ENCODE data around the gene ELP4. TPM values are rescaled to one million over a fixed set of nuclear protein-coding genes. Genes with fewer than 3 reads are reported as not detected.

ELP4 gene
- total and polyA plus RNA-seq, 2 experiments from 2014 or later, result 12.3 to 25.1 TPM

DNA sequence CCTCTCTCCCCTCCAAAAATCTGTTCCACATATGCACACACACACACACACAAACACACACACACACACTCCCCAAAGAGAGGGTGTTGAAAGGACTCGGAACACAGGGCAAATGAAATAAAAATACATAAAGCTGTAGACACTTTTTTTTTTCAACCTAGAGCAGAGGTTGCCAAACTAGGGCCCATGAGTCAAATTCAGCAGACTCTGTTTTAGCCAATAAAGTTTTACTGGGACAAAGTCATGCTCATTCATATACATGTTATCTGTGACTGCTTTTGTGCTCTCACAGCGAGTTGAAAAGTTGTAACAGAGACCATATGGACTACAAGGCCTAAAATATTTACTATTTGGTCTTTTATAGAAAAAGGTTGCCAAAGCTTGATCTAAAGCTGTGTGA is 9.0 kb upstream of the ELP4 start:
- H3K27me3 ChIP-seq, result no peaks in the 10 kb centered on the region
- H3K36me3 ChIP-seq (replicated peaks; ENCODE audit: insufficient read depth, low read depth), result no peaks in the 10 kb centered on the region
- DNase-seq (ENCODE audit: low spot score), result no peak
- no peak overlapping the region for H3K4me2 ChIP-seq
- 65% methylated on average over 2 of the region's 2 CpGs for WGBS (ENCODE audit: low lambda C conversion rate, missing lambda C conversion rate)
- H3K79me2 ChIP-seq, result peaks cover 90% of the 10 kb centered on the region
- H3K9me2 ChIP-seq (replicated peaks; ENCODE audit: insufficient read depth), result no peaks in the 10 kb centered on the region
- no peaks in the 10 kb centered on the region for H4K20me1 ChIP-seq (ENCODE audit: insufficient read depth, poor library complexity, severe bottlenecking)
- no peak overlapping the region for H2AFZ ChIP-seq
- H3K27ac ChIP-seq, result no peak overlapping the region
- TF ChIP-seq EZH2 (IDR thresholded peaks at IDR 0.05; ENCODE audit: borderline replicate concordance), result no peak
- TF ChIP-seq, protein P1, sequence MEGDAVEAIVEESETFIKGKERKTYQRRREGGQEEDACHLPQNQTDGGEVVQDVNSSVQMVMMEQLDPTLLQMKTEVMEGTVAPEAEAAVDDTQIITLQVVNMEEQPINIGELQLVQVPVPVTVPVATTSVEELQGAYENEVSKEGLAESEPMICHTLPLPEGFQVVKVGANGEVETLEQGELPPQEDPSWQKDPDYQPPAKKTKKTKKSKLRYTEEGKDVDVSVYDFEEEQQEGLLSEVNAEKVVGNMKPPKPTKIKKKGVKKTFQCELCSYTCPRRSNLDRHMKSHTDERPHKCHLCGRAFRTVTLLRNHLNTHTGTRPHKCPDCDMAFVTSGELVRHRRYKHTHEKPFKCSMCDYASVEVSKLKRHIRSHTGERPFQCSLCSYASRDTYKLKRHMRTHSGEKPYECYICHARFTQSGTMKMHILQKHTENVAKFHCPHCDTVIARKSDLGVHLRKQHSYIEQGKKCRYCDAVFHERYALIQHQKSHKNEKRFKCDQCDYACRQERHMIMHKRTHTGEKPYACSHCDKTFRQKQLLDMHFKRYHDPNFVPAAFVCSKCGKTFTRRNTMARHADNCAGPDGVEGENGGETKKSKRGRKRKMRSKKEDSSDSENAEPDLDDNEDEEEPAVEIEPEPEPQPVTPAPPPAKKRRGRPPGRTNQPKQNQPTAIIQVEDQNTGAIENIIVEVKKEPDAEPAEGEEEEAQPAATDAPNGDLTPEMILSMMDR (IDR thresholded peaks at IDR 0.05; ENCODE audit: poor library complexity), result no peak
- no peak for TF ChIP-seq EZH2phosphoT487 (IDR thresholded peaks at IDR 0.05; ENCODE audit: low read depth, severe bottlenecking, unreplicated experiment)
- H3K4me1 ChIP-seq (ENCODE audit: insufficient read depth), result no peaks in the 10 kb centered on the region
- no peak overlapping the region for H3K4me3 ChIP-seq
- no peaks in the 10 kb centered on the region for H3K9me3 ChIP-seq (ENCODE audit: low read depth)

DNA sequence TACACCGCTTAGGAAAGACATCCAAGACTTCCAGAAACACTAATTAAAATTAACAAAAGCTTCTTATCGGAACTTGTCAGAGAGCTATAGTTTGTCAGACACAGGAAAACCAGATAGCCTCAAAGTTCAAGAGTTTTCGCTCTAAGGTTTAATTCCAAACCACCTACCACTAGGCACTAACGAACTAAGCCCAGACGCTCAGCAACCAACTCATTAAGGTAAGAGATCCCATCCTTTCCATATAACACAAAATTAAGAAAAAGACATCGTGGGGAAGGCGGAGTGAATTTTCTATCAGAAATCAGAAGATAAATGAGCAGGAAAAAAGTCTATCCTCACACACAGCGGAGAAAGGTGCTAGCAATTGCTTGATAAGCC is 527 bp upstream of the ELP4 start:
- no peaks in the 10 kb centered on the region for H3K9me2 ChIP-seq (replicated peaks; ENCODE audit: insufficient read depth)
- H3K4me3 ChIP-seq, result peak overlapping the region; percentile 46
- H3K9me3 ChIP-seq (ENCODE audit: low read depth), result no peaks in the 10 kb centered on the region
- under 1% methylated on average over 8 of the region's 8 CpGs for WGBS (ENCODE audit: low lambda C conversion rate, missing lambda C conversion rate)
- TF ChIP-seq EZH2 (IDR thresholded peaks at IDR 0.05; ENCODE audit: borderline replicate concordance) (no peak), EZH2phosphoT487 (IDR thresholded peaks at IDR 0.05; ENCODE audit: low read depth, severe bottlenecking, unreplicated experiment) (no peak)
- TF ChIP-seq, protein P1 (IDR thresholded peaks at IDR 0.05; ENCODE audit: poor library complexity), result no peak
- peaks cover 14% of the 10 kb centered on the region for H3K4me1 ChIP-seq (ENCODE audit: insufficient read depth)
- H3K27me3 ChIP-seq, result no peaks in the 10 kb centered on the region
- H3K27ac ChIP-seq, result peak overlapping the region; percentile 60
- H4K20me1 ChIP-seq (ENCODE audit: insufficient read depth, poor library complexity, severe bottlenecking), result no peaks in the 10 kb centered on the region
- peak overlapping the region; percentile 60 for H2AFZ ChIP-seq
- H3K4me2 ChIP-seq, result peak overlapping the region; percentile 85
- H3K79me2 ChIP-seq, result peaks cover 76% of the 10 kb centered on the region
- H3K36me3 ChIP-seq (replicated peaks; ENCODE audit: insufficient read depth, low read depth), result no peaks in the 10 kb centered on the region
- DNase-seq (ENCODE audit: low spot score), result peak; percentile 13

DNA sequence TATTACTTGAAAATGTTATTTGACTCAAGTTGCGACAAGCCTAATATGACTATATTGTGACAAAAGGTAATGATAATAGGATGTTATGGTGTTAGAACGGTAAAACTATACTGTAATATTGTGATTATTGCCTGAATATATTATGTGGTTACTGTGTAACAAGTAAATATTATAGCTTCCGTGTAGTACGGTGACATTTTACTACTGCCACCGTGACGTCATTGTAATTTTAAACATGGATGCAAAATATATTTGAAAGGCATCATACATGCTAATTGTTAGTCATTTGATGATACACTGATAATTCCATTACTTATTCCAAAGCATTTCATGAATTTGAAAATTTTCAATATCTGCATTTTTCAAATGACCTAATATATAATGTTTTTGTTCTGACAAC is 2.5 kb downstream of the ELP4 start:
- Histone ChIP-seq H2AFZ (no peak overlapping the region), H3K9me2 (replicated peaks; ENCODE audit: insufficient read depth) (no peaks in the 10 kb centered on the region), H3K27me3 (no peaks in the 10 kb centered on the region), H3K27ac (no peak overlapping the region), H3K9me3 (ENCODE audit: low read depth) (no peaks in the 10 kb centered on the region), H3K4me1 (ENCODE audit: insufficient read depth) (peaks cover 14% of the 10 kb centered on the region), H3K79me2 (peaks cover 49% of the 10 kb centered on the region), H4K20me1 (ENCODE audit: insufficient read depth, poor library complexity, severe bottlenecking) (no peaks in the 10 kb centered on the region), H3K4me3 (no peak overlapping the region), H3K4me2 (no peak overlapping the region), H3K36me3 (replicated peaks; ENCODE audit: insufficient read depth, low read depth) (no peaks in the 10 kb centered on the region)
- no peak for TF ChIP-seq EZH2 (IDR thresholded peaks at IDR 0.05; ENCODE audit: borderline replicate concordance)
- TF ChIP-seq, protein P1 (IDR thresholded peaks at IDR 0.05; ENCODE audit: poor library complexity), result no peak
- TF ChIP-seq EZH2phosphoT487 (IDR thresholded peaks at IDR 0.05; ENCODE audit: low read depth, severe bottlenecking, unreplicated experiment), result no peak
- DNase-seq (ENCODE audit: low spot score), result no peak
- 90% methylated on average over 6 of the region's 6 CpGs for WGBS (ENCODE audit: low lambda C conversion rate, missing lambda C conversion rate)
